HG03439 (cell line): ENCODE measurements around the gene COPE.
"Not testable (repeated sequence)": the region's sequence is repeated elsewhere in the genome, so short reads cannot be mapped to it uniquely, and the experiment has no call there.

Source experiments
- ATAC-seq: cut with Tn5 transposase; IDR thresholded peaks from one replicate; pipeline ENCODE4 v1.9.1; 2021; ENCODE audit warnings: mild to moderate bottlenecking, moderate library complexity; ENCODE audit not compliant: unreplicated experiment

The COPE gene

DNA sequence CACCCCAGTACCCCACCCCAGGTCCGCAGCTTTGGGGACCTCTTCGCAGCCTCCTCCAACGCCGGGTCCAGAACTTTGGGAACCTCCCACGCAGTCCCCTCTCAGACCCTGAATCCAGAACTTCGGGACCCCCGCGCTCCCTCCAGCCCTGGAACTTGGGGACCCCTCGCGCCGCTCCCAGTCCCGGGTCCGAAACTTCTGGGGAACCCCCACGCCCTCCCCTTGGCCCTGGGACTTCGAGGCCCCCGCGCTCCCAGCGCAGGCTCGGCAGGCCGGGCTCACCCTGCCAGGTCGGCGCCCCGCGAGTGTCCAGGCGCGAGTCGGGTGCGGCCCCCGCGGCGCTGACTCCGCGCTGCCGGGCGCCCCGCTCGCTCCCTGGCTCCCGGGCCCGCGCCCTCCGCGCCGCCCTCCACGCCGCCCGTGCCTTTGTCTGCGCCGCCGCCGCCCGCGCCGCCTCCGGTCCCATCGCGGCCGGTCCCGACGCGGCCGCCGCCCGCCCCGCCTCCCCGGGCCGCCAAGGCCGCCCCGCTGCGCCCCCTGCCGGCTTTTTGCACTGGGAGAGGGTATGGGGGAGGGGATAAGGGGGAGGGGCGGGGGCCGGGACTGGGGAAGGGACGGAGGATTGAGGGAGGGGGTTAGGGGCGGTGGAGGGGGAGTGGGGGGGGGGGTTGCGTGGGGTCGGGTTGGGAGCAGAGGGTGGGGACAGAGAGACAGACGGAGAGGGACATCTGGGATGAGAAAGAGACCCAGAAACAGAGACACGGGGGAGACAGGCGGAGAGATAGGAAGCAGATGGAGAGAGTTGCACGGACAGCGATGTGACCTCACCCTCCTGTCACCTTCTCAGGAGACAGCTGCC, 21.8 kb upstream of the COPE start, which contains the start of gene HOMER3:
Gene HOMER3 (minus strand): TSS at position 449 of the 859 bp plus-strand sequence. CDS start 2,235 bp downstream, outside the sequence.
- ATAC-seq: peak; percentile 48

DNA sequence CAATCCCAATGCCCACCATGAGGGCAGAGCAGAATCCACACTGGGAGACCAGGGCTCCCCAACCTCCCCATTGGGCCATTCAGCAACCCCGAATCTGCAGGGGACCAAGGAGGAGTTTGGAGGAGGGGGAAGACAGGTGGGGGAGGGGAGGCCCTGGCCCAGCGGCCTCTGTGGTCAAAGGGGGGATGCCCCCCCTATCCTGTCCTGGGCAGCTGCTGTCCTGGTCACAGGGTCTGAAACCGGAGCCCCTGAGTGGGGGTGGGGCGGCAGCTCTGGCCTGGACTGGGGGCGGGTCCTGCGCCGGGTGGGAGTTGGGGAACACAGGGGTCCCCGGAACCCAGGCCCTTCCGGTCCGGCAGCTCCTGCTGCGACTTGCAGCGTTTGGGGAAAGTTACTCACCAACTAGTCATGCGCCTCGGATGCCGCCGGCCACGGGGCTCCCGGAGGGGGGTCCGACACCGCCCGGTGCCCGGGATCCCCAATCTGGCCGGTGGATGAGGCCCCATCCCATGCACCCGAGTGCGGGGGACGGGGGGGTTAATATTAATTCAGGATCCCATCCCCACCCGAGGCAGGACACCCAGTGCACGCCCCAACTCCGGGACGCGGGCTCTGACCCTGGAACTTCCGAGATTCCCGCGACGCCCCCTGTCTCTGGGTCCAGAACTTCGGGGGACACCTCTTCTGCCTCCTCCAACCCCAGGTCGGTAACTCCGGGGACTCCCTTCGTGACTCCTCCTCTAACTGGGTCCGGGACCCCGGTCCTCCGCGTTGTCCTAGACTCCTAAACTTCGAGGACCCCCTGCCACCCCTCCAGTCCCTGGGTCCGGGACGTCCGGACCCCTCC, 21.0 kb upstream of the COPE start:
- ATAC-seq: no peak

DNA sequence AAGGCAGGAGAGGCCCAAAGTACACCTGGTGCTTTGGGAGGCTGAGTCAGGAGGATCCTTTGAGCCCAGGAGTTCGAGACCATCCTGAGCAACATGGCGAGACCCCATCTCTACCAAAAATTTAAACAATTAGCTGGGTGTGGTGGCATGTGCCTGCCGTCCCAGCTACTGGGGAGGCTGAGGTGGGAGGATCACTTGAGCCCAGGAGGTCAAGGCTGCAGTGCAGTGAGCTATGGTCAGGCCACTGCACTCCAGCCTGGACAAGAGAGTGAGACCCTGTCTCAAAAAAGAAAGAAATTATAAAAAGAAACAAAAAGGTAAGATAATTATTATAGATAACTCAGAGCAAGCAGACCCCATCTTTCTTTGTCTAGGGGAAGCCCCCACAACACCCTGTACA, 20.0 kb upstream of the COPE start:
- no peak for ATAC-seq

DNA sequence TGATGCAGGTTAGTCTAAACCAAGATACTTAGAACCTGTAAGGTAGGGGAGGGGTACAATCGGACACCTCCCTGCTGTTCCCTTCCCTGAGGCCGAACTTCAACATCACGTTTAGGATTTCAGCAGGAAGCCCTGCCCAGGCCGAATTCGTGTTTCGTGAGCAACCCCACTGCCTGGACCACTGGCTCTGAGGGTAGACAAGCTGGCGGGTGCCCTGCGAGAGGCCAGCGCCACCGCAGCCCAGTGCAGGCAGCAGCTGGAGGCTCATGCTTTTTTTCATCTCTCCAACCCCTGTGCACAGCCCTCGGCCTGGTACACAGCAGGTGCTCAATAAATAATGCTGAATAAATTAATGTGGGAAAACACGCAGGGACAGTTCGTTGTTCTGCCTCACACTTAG, 14.1 kb upstream of the COPE start:
- no peak for ATAC-seq

DNA sequence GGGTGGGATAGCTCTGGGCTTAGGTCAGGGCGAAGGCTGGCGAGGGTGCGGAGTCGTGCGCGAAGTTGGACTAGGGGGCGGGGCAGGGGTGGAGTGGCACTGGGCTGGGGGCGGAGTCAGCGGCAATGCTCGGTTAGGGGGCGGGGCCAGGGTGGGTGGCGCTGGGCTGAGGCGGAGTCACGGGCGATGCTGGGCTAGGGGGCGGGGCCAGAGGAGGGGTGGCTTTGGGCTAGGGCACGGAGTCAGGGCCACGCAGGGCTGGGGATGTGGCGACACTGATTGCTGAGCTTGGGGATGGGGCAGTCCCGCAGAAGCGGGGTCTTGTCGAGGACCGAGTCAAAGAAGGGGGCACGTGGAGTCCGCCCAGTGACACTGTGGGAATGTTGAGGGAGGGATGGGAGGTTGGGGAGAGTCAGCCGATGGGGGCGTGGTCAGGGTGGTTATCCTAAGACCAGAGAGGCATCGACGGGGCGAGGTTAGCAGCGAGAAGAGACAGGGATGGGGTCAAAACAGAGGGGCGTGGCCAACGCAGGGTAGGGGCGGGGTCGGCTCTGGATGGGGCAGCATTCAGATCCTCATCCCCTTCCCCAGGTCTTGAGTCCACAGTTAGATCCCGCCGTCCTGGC, 13.1 kb upstream of the COPE start:
- no peak for ATAC-seq

DNA sequence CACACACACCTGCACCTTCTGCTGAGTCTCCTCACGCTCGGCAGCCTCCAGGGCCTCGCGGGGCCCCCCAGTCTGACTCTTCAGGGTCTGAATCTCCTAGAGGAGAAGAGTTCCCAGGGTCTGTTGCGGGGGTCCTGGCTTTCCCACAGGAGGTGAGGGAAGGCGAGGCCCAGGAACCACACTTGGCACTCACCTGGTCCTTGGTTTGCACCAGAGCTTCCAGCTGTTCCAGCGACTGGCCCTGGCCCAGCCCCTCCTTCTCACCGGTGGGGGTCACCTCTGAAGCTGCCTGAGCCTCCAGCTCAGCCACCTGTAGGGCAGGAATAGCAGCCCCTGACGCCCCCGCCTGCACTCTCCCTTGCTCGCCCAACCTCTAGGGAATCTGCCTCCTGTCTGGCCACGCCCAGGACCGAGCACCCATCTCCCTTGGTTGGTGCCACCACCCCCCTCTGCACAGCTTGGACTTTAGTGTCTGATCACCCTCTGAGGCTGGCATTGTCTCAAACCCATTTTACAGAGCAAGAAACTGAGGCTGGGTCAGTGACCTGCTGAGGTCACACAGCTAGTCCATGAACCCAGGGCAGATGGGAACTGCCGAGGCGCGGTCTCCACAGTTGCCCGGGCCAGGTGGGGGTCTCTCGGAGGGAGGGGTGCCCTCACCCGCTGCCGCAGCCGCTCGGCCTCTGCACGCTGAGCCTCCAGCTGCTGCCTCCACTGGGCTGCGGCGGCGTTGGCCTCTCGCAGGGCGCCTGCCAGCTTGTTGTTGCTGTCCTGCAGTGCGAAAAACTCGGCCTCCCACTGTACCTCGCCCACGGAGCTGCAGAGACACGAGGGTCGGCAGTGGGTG, 12.4 kb upstream of the COPE start:
- ATAC-seq: no peak

DNA sequence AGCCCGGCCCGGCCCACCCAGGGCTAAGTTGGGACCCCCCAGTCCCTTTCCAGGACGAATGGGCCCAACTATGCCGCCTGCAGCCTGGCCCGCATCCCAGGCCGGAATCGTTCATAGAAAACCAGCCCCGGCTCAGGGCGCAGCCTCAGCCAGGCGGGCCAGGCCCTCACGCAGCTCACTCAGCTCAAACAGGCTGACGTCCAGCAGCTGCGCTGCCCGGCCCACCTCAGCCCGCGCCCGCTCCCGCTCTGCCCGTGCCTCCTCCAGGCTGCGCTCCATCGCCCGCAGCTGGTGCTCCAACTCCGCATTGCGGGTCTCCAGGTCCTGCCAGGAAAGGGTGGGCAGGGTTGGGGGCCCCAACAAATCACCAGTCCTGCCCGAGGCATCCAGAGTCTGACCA, 10.1 kb upstream of the COPE start:
- ATAC-seq: no peak

DNA sequence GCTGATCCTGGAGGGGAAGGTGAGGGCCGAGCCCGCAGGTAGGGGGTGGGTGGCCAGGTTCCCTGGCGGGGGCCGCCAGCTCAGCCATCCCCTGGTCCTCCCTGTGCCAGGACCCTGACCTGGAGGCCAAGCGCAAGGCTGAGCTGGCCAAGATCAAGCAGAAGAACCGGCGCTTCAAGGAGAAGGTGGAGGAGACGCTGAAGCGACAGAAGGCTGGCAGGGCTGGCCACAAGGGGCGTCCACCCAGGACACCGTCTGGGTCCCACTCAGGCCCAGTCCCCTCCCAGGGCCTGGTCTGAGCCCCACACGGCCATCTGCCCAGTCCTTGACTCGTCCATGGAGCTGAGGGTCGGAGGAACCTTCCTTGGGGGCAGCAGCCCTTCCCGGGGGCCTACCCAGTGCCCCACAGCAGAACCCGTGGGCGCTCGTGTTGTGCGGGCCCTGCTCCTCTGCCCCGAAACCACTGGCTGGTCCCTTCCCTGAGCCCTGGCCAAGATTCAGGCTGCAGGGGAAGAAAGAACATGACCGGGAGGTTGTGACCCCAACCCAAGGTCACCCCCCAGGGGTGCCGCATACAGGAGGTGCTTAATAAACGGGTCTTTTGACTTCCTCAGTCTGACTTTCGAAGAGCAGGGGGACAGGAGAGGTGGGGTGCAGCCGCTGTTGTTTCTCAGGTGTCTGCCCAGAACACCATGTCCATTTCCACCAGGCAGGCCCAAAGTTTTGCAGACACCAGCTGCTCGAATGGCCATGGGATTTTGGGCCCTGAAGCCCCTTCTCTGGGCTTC, 9.0 kb upstream of the COPE start:
- no peak for ATAC-seq

DNA sequence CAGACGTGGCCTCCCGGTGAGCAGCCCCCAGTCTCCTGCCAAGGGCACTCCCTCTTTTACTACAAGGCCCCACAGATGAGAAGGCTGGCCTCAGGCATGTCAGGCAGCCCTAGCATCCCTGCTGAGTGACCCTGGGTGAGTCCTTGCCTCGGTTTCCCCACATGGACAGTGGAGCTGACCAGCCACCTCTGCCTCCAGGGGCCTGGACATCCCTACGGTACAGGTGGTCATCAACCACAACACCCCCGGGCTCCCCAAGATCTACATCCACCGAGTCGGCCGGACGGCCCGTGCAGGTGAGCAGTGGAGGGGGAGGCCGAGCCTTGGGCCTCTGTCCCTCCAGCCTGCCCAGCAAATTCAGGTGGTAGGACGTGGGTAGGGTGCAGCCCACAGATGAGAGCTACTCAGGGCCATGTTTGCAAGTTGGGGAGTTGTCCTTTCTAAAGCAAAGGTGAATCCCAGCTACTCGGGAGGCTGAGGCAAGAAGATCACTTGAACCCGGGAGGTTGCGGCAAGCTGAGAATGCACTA, 5.6 kb upstream of the COPE start:
- ATAC-seq: no peak

DNA sequence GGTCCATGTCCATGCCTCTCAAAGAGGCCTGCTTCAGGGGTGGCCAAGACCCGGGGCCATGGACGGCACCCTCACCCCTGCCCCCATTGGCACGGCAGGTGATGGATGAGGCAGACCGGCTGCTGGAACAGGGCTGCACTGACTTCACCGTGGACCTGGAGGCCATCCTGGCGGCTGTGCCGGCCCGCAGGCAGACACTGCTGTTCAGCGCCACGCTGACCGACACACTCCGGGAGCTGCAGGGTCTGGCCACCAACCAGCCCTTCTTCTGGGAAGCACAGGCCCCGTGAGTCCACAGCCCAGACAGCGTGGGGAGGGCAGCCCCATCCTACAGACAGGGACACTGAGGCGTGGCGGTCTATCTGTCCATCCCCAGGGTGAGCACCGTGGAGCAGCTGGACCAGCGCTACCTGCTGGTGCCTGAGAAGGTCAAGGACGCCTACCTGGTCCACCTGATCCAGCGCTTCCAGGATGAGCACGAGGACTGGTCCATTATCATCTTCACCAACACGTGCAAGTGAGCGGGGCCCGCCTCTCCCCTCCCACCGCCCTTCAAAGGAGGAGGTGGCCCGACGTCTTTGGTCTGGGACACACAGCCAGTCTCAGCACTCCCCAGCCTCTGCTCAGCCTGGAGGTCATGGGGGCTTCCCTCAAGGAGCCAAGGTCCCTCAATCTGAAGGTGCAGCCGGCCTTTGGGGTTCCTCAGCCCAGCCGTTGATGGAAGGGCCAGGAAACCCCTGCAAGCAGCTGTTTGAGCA, 3.2 kb upstream of the COPE start:
- ATAC-seq: no peak

DNA sequence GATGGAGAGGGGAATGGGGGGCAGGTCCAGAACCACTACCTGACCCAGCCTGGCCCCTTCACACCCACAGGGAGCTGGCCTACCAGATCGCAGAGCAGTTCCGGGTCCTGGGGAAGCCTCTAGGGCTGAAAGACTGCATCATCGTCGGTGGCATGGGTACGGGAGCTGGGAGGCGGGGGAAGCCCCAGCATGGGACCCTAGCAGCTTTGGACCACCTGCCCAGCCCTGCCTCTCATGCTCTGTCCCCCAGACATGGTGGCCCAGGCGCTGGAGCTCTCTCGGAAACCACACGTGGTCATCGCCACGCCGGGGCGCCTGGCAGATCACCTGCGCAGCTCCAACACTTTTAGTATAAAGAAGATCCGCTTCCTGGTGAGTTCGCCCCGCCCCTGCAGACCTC, 2.4 kb upstream of the COPE start:
- ATAC-seq: no peak

DNA sequence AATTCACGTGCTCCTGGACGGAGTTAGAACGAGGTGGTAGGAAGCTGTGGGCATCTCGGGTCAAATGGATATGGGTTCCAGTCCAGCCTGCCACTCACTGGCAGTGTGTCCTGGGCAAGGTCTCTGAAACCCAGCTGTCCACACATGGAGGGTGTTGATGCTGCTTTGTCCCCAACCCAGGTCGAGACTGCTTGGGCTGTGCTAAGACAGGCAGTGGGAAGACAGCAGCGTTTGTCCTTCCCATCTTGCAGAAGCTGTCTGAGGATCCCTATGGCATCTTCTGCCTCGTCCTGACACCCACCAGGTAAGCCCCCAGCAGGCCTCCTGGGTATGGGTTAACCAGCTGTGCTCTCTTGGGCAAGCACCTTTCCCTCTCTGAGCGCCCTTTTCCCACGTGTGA, 1.2 kb upstream of the COPE start:
- ATAC-seq: no peak

DNA sequence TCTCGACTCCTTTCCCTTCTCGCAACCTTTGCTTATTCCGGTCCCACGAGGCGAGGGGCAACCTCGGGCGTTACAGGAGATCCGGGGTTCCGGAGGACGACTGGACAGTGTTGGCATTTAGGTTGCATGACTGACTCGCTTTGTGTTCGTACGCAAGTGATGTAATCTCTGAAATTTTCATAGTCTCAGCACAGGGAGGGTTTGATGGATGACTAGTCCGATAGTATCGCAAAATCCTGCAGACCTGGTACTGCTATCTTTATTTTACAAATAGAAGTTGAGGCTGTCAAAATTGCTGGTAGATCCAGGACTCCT, 670 bp upstream of the COPE start:
- ATAC-seq: no peak

DNA sequence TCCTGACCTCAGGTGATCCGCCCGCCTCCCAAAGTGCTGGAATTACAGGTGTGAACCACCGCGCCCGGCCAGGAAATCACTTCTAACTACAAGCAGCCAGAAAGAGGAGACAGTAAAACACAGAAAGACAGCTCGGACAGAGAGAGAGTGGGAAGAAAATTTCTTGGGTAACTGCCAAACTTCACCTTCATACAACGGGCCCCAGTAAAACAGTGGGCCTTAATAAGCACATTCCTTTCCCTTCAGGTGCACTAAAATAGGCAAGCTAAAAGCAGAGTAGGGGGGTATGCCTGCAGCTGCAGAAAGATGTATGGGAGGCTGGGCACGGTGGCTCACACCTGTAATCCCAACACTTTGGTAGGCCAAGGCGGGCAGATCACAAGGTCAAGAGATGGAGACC, 1.6 kb downstream of the COPE start:
- not testable (repeated sequence) for ATAC-seq

DNA sequence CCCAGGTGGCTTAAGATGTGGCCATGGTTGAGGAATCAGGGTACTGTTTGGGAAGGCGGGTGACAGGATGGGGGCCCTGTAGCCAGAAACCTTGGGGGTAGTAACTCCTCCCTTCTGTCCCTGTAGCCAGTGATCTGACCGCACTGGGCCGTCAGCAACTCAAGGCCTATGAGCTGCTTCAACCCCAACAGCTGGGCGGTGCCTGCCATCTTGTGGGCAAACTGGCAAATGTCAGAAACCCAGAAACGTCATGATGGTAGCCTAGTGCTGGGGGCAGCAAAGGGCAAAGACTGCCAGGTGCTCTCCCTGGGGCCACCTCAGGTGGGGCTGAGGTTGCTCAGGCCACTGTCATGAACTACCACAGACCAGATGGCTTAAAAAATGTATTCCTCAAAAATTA, 3.5 kb downstream of the COPE start:
- ATAC-seq: no peak

DNA sequence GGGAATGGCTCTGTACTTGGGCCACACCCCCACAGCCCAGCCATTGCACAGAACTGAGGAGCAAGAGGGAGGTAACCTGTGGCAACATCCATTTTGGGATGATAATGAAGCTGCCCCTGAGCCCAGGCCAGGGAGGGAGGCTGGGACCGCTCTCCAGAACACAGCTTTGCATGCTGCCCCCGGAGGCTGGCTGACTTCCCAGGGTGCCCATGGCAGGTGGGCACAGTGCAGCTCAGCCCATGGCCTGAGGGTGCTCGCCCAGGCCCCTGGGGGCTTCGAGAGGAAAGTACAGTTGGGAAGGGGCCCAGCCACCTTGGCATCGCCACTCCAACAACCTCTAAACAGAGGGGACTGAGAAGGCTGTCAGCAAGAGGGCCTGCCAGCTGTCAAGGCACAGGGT, 5.7 kb downstream of the COPE start:
- no peak for ATAC-seq

DNA sequence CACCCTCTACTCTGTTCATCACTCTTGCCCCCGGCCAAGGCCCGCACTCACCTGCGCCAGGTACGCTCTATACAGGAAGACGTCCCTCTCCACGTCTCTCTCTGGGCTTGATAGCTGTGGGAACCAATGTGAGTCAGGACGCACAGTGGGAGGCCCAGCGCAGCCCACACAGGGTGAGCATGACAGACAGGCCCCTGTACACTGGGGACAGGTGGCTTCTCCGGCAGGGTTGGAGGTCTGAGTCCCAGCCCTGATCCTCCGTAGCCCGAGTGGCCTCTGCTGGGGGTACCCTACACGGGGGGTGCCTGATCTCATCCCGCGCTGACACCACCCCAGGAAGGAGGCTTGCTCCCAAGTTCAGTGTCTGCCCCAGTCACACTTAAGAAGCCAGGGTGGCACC, 6.3 kb downstream of the COPE start:
- no peak for ATAC-seq

DNA sequence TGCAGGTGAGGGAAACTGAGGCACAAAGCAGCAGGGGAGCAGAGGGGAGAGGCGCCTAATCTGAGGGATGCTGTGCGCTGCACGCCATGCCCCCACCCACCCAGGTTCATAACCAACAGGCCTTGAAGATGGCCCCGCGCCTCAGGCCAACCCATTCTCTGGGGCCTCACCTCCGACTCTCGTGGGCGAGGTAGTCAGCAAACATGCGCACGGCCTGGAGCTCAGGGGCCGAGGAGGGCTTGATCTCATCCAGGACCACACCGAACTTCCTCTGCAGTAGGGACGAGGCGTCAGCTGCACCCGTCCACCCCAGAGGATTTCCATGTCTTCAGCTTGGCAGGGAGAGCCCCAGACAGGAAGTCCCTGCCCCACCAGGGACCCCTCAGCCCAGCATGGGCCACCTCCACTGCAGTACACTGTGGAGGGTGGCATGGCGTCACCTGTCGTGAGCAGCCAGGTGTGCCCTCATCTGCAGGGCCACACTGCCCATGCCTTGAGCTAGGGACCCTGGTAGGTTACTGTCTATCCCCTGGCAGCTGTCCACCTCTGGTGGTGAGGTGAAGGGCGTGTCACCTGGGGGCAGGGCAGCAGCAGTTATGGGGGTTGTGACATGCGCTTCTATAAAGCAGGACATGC, 8.3 kb downstream of the COPE start:
- no peak for ATAC-seq

DNA sequence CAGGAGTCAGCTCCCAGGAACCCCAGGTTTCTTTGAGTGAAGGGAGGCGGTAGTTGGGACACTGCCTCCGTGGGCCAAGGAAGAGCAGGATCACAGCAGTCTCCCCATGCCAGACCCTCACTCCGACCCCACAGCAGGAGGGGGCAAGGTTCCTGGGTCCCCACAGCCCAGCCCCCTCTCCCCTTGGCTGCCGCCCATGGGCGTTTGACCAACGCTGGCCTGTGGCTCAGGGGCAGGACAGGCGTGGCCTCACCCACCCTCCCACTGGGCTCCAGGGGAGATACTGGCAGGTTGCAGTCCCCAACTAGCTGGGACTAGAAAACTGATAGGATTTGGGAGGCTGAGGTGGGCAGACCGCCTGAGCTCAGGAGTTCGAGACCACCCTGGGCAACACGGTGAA, 9.2 kb downstream of the COPE start:
- no peak for ATAC-seq
